K562 (cell line): ENCODE results near the gene TXN. TPM values are rescaled to one million over a fixed set of nuclear protein-coding genes. Genes with fewer than 3 reads are reported as not detected.

Source experiments
- ATAC-seq: fragments of 200-7000 bp; cut with Tn5 transposase; 3 replicates; pipeline ENCODE4 v1.9.1; 2020; ENCODE audit warnings: moderate library complexity
- BruUV-seq: library from RNA; stranded (reverse); fragments of 400-500 nt; replicated peaks from 2 replicates; lab custom pipeline; 2021; lab: Mats Ljungman, UMichigan
- CTCF ChIA-PET: fragments of 300-600 bp; formaldehyde crosslinking; extraction: SDS; loops from one replicate; lab custom pipeline; 2021; ENCODE audit warnings: low intra/inter-chr PET ratio; lab: Yijun Ruan, JAX
- POLR2A ChIA-PET: fragments of 300-600, 350-650 bp; sonication (Branson Sonifier 250); formaldehyde crosslinking; extraction: SDS; loops from one replicate; lab custom pipeline; 2021; ENCODE audit warnings: antibody characterized with exemption, inconsistent platforms; lab: Yijun Ruan, JAX
- DNase-seq, 4 experiments: peaks; one replicate each; pipeline versions ENCODE4 v3.0.0 to v3.0.0-alpha.2; 2011 to 2018; ENCODE audit warnings: low spot score in 3 of 4, mixed read lengths in 3 of 4; ENCODE audit errors: extremely low read depth in 1 of 4
- FAIRE-seq: peaks from 2 replicates; lab custom pipeline; 2011; peaks lifted over from hg19 to GRCh38; lab: Jason Lieb, UNC
- H2AFZ ChIP-seq: 2 replicates; pipeline ENCODE4 v1.6.0; 2011; ENCODE audit warnings: low read depth, low read length, control low read depth, inconsistent platforms
- H3K27ac ChIP-seq: fragments of 200-600 bp; 3 replicates; pipeline ENCODE4 v1.8.0; 2011; ENCODE audit warnings: low read depth, mild to moderate bottlenecking, control low read depth, inconsistent platforms, low read length, moderate library complexity, mixed read lengths; ENCODE audit errors: extremely low read depth
- H3K27me3 ChIP-seq, 2 experiments: fragments of 300-600 bp in 1 of 2; 2 replicates in 1 of 2; 3 replicates in 1 of 2; pipeline versions ENCODE4 v1.6.0 to v1.8.0; 2011; ENCODE audit warnings: inconsistent platforms in 2 of 2, low read length in 2 of 2, mild to moderate bottlenecking in 1 of 2, mixed read lengths in 1 of 2, moderate library complexity in 1 of 2; ENCODE audit not compliant: control insufficient read depth in 2 of 2, insufficient read depth in 2 of 2
- H3K36me3 ChIP-seq: fragments of 300-600 bp; 3 replicates; pipeline ENCODE4 v1.8.0; 2011; ENCODE audit warnings: mild to moderate bottlenecking, low read length, inconsistent platforms; ENCODE audit not compliant: control insufficient read depth, insufficient read depth
- H3K4me1 ChIP-seq, 2 experiments: fragments of 200-600 bp in 1 of 2; replicated peaks in 1 of 2; 2 replicates in 1 of 2; 3 replicates in 1 of 2; pipeline versions ENCODE4 v1.5.1 to v1.8.0; 2011; ENCODE audit warnings: inconsistent platforms in 2 of 2, low read length in 2 of 2, mild to moderate bottlenecking in 1 of 2, mixed read lengths in 1 of 2, moderate library complexity in 1 of 2; ENCODE audit not compliant: control insufficient read depth in 2 of 2, insufficient read depth in 2 of 2
- H3K4me2 ChIP-seq: 2 replicates; pipeline ENCODE4 v1.6.1; 2011; ENCODE audit warnings: low read length, control low read depth, inconsistent platforms, mixed read lengths; ENCODE audit not compliant: insufficient read depth
- H3K4me3 ChIP-seq: fragments of 200-600 bp; sonication (generic), shearing (Covaris generic); 2 replicates; pipeline ENCODE4 v1.5.1; 2016; ENCODE audit warnings: control low read depth, inconsistent platforms
- H3K79me2 ChIP-seq: fragments of 200-600 bp; 3 replicates; pipeline ENCODE4 v1.8.0; 2011; ENCODE audit warnings: low read length, inconsistent platforms; ENCODE audit not compliant: control insufficient read depth, insufficient read depth
- H3K9ac ChIP-seq, 2 experiments: 2 replicates each; pipeline versions ENCODE4 v1.6.0 to v1.6.1; 2011; ENCODE audit warnings: low read depth in 2 of 2, low read length in 2 of 2, control low read depth in 1 of 2, inconsistent platforms in 1 of 2, mild to moderate bottlenecking in 1 of 2, mixed read lengths in 1 of 2; ENCODE audit not compliant: insufficient read depth in 1 of 2
- H3K9me1 ChIP-seq: one replicate; pipeline ENCODE4 v1.6.0; 2011; ENCODE audit warnings: inconsistent platforms, mild to moderate bottlenecking, low read length, moderate library complexity; ENCODE audit not compliant: control insufficient read depth, insufficient read depth
- H3K9me3 ChIP-seq: replicated peaks from 2 replicates; pipeline ENCODE4 v1.5.1; 2011; ENCODE audit warnings: low read depth, low read length, inconsistent platforms; ENCODE audit not compliant: control insufficient read depth, insufficient read depth
- H4K20me1 ChIP-seq: replicated peaks from 2 replicates; pipeline ENCODE4 v1.6.1; 2011; ENCODE audit warnings: low read length, inconsistent platforms, mixed read lengths; ENCODE audit not compliant: control insufficient read depth, insufficient read depth
- ADNP ChIP-seq: fragments of 200-800 bp; sonication (Bioruptor generic); IDR thresholded peaks from 2 replicates; pipeline ENCODE4 v1.6.1; 2016; ENCODE audit warnings: missing genetic modification characterization, missing compliant biosample characterization
- CCAR2 ChIP-seq: fragments of 200-400 bp; formaldehyde crosslinking; IDR thresholded peaks from 2 replicates; pipeline ENCODE4 v1.6.1; 2017; ENCODE audit warnings: mild to moderate bottlenecking, low read depth, low read length
- CEBPB ChIP-seq: fragments of 450-650 bp; IDR thresholded peaks from 2 replicates; pipeline ENCODE4 v1.6.1; 2016; ENCODE audit warnings: missing genetic modification characterization, missing compliant biosample characterization
- DACH1 ChIP-seq: fragments of 450-650 bp; IDR thresholded peaks from 2 replicates; pipeline ENCODE4 v1.6.1; 2018; ENCODE audit not compliant: partially characterized antibody
- HDAC6 ChIP-seq: IDR thresholded peaks from 2 replicates; pipeline ENCODE4 v1.6.1; 2012; ENCODE audit warnings: low read depth, mild to moderate bottlenecking, control low read depth, inconsistent platforms, low read length, moderate library complexity
- KLF1 ChIP-seq: fragments of 450-650 bp; IDR thresholded peaks from 2 replicates; pipeline ENCODE4 v1.6.1; 2016; ENCODE audit warnings: missing genetic modification characterization, missing compliant biosample characterization
- MAFF ChIP-seq: IDR thresholded peaks from 2 replicates; pipeline ENCODE4 v1.6.1; 2012; ENCODE audit warnings: low read length, improper control_type of control experiment
- POLR3G ChIP-seq: IDR thresholded peaks from 2 replicates; pipeline ENCODE4 v1.6.1; 2011; ENCODE audit not compliant: insufficient read length, insufficient replicate concordance; ENCODE audit errors: extremely low read depth
- SMARCC2 ChIP-seq: fragments of 450-650 bp; IDR thresholded peaks from 2 replicates; pipeline ENCODE4 v1.6.1; 2017; ENCODE audit warnings: antibody characterized with exemption, moderate library complexity, mild to moderate bottlenecking, low read depth
- SREBF1 ChIP-seq: fragments of 150-350 bp; IDR thresholded peaks from 2 replicates; pipeline ENCODE4 v1.6.1; 2014; ENCODE audit warnings: antibody characterized with exemption, low read depth, low read length, borderline replicate concordance
- SRSF7 ChIP-seq: fragments of 200-400 bp; formaldehyde crosslinking; optimal IDR thresholded peaks from 2 replicates; pipeline ENCODE3; 2017; ENCODE audit warnings: mild to moderate bottlenecking, low read depth, low read length
- TOE1 ChIP-seq, 2 experiments: fragments of 450-650 bp in 1 of 2; sonication (generic) in 1 of 2; formaldehyde crosslinking in 1 of 2; IDR thresholded peaks; 2 replicates each; pipeline versions ENCODE4 v1.7.1 to v1.8.0; 2016 to 2022; ENCODE audit warnings: borderline replicate concordance in 2 of 2, mild to moderate bottlenecking in 2 of 2, antibody characterized with exemption in 1 of 2, inconsistent platforms in 1 of 2, low read depth in 1 of 2, missing genetic modification reagents in 1 of 2, moderate library complexity in 1 of 2
- U2AF1 ChIP-seq: fragments of 200-400 bp; formaldehyde crosslinking; optimal IDR thresholded peaks from 2 replicates; pipeline ENCODE3; 2017; ENCODE audit warnings: mild to moderate bottlenecking, low read depth, low read length, moderate library complexity
- ZNF133 ChIP-seq: fragments of 250-450 bp; sonication (Bioruptor Pico); IDR thresholded peaks from 2 replicates; pipeline ENCODE4 v1.4.0; 2020; ENCODE audit warnings: mild to moderate bottlenecking
- WGBS: fragments of 100-300 bp; shearing (Covaris generic); methylation state at CpG from one replicate; pipeline ENCODE4 v1.1.6; 2016; ENCODE audit warnings: low coverage, mixed read lengths; ENCODE audit not compliant: insufficient coverage; ENCODE audit errors: missing lambda C conversion rate; 5-methylcytosine and 5-hydroxymethylcytosine counted together
- in situ Hi-C: fragments of 300-500 bp; cut with MboI; formaldehyde crosslinking; loops from 4 replicates; pipeline ENCODE4 v1.15.0; 2018; ENCODE audit warnings: inconsistent platforms, mixed read lengths
- intact Hi-C: fragments of 100-400 bp; cut with micrococcal nuclease; formaldehyde crosslinking; loops from 2 replicates; pipeline ENCODE4 v1.14.2; 2022
- polyA plus RNA-seq, 8 experiments: library from polyadenylated mRNA; depleted of rRNA in 4 of 8; stranded (reverse) in 5 of 8; unstranded in 3 of 8; fragments of >200 nt; fragmentation: Nextera tagmentation in 2 of 8; fragmentation: Illumina TruSeq in 1 of 8; extraction: Ambion mirVana in 2 of 8; extraction: Trizol in 1 of 8; gene quantifications; 2 replicates each; pipeline versions ENCODE4 v1.2.1 to v1.2.3, GENCODE V29; 2011 to 2014; ENCODE audit warnings: inconsistent platforms in 1 of 8, missing spikeins in 1 of 8
- total RNA-seq, 7 experiments: library from RNA; depleted of rRNA in 6 of 7; stranded (reverse); fragments of >200 nt in 6 of 7; fragmentation: Illumina TruSeq in 2 of 7; extraction: Trizol in 2 of 7; gene quantifications; 2 replicates each; pipeline versions ENCODE4 v1.2.1 to v1.2.3, GENCODE V29; 2011 to 2021; ENCODE audit warnings: low replicate concordance in 1 of 7

Gene TXN
- total and polyA plus RNA-seq, 9 of the 15 experiments (the other 6 are each of a cell fraction or from before 2014, with no cell fraction given): 272 to 1,596 (median 514) TPM

DNA sequence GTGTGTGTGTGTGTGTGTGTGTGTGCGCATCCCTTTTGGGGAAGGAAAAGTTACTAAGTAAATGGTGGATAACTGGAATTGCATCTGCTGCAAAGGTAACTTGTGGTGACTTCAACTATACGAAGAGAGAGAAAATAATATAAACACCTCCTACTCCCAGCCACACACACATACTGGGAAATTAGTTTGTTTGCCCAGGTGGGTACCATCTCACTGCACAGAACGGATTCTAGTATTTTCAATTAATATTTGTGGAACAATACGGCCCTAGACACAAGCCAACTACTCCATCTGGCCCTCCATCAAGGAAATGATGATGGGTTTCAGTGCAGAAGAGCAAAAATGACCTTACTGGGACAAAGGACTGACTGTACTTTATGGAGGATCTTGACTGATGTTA lies 32.2 kb upstream of the TXN start:
- WGBS: 8% methylated on average over 4 of the region's 4 CpGs
- Histone ChIP-seq H3K9me3 (no peaks in the 10 kb centered on the region), H3K9ac (no peak overlapping the region), H3K27ac (no peak overlapping the region), H4K20me1 (no peaks in the 10 kb centered on the region), H3K36me3 (no peaks in the 10 kb centered on the region), H2AFZ (no peak overlapping the region), H3K4me1 (peaks cover 0 to 5% of the 10 kb centered on the region in 2 experiments; a peak in 2 of 5 replicates), H3K79me2 (no peaks in the 10 kb centered on the region), H3K9me1 (no peaks in the 10 kb centered on the region), H3K4me3 (no peak overlapping the region), H3K4me2 (no peak overlapping the region), H3K27me3 (peaks cover 2 to 22% of the 10 kb centered on the region in 2 experiments; a peak in 4 of 5 replicates)
- in situ Hi-C loops: no loop called here
- DNase-seq (no peak), FAIRE-seq (no peak), ATAC-seq (no peak)
- ChIA-PET CTCF (no interaction called here), POLR2A (no interaction called here)
- BruUV-seq: no TSS peak
- intact Hi-C loops: loop anchor here (10.0 kb wide), 1 partner anchor 724 kb away; no protein-coding TSS in a partner anchor
- TF ChIP-seq CEBPB (tag) (no peak), POLR3G (no peak), ZNF133 (CRISPR knock-in tag) (no peak), SMARCC2 (no peak), U2AF1 (no peak), MAFF (no peak), SRSF7 (no peak), SREBF1 (no peak), KLF1 (tag) (no peak), ADNP (no peak), TOE1 (IDR thresholded peaks at IDR 0.05; ENCODE audit: borderline replicate concordance) (no peak), TOE1 (CRISPR knock-in tag; IDR thresholded peaks at IDR 0.05; ENCODE audit: borderline replicate concordance, low read depth) (no peak), DACH1 (no peak), HDAC6 (no peak), CCAR2 (no peak)
